HG02798 (cell line): Measurements from ENCODE around the gene AGBL5.
A peak's percentile ranks its signal among the peaks of the same experiment; 100 is the strongest.
"Not testable (repeated sequence)": the region's sequence is repeated elsewhere in the genome, so short reads cannot be mapped to it uniquely, and the experiment has no call there.

Experiments used
- ATAC-seq: cut with Tn5 transposase; IDR thresholded peaks from one replicate; pipeline ENCODE4 v1.9.1; 2021; ENCODE audit warnings: mild to moderate bottlenecking; ENCODE audit not compliant: unreplicated experiment, poor library complexity

The AGBL5 gene

GRCh38 chr2:27089111-27089954, 37.9 kb downstream of the AGBL5 start:
- ATAC-seq, result no peak

- no peak for ATAC-seq
Measured at GRCh38 chr2:27091746-27092695, 40.6 kb downstream of the AGBL5 start.

GRCh38 chr2:27092696-27093429, 41.4 kb downstream of the AGBL5 start:
- no peak for ATAC-seq

- no peak for ATAC-seq
Measured at GRCh38 chr2:27093430-27094352, 42.2 kb downstream of the AGBL5 start.

- ATAC-seq, result no peak
Measured at GRCh38 chr2:27094353-27094984, 43.0 kb downstream of the AGBL5 start.

- ATAC-seq, result no peak
Measured at GRCh38 chr2:27095427-27095744, 43.9 kb downstream of the AGBL5 start.

GRCh38 chr2:27095745-27096651, 44.5 kb downstream of the AGBL5 start:
- peak; percentile 65 for ATAC-seq

- no peak for ATAC-seq
Measured at GRCh38 chr2:27096748-27097297, 45.4 kb downstream of the AGBL5 start.

GRCh38 chr2:27097341-27097740, 45.9 kb downstream of the AGBL5 start:
- ATAC-seq, result no peak

GRCh38 chr2:27099334-27099955, 48.0 kb downstream of the AGBL5 start:
- no peak for ATAC-seq

GRCh38 chr2:27100036-27100435, 48.6 kb downstream of the AGBL5 start:
- ATAC-seq, result no peak

- no peak for ATAC-seq
Measured at GRCh38 chr2:27102329-27102728, 50.9 kb downstream of the AGBL5 start.

GRCh38 chr2:27105981-27106380, 54.5 kb downstream of the AGBL5 start:
- ATAC-seq, result no peak

- no peak for ATAC-seq
Measured at GRCh38 chr2:27108221-27108620, 56.8 kb downstream of the AGBL5 start.

- no peak for ATAC-seq
Measured at GRCh38 chr2:27109083-27109482, 57.6 kb downstream of the AGBL5 start.

GRCh38 chr2:27110603-27111352, 59.3 kb downstream of the AGBL5 start:
- not testable (repeated sequence) for ATAC-seq
